Type B pancreatic cell (in vitro differentiated cells): ENCODE data around the gene MAP4K1. TPM values are rescaled to one million over a fixed set of nuclear protein-coding genes. Genes with fewer than 3 reads are reported as not detected.
"Not testable (repeated sequence)": the region's sequence is repeated elsewhere in the genome, so short reads cannot be mapped to it uniquely, and the experiment has no call there.

ENCODE experiments used
- DNase-seq: peaks from one replicate; pipeline ENCODE4 v3.0.0; 2021; ENCODE audit warnings: mixed read lengths; ENCODE audit not compliant: unreplicated experiment; ENCODE audit errors: extremely low spot score
- H3K27ac Mint-ChIP-seq: 2 replicates; pipeline ENCODE4 v1.8.0; 2021; ENCODE audit warnings: mild to moderate bottlenecking, mixed read lengths
- H3K27me3 Mint-ChIP-seq: 2 replicates; pipeline ENCODE4 v1.8.0; 2021; ENCODE audit warnings: mixed read lengths
- H3K36me3 Mint-ChIP-seq: 2 replicates; pipeline ENCODE4 v1.8.0; 2021; ENCODE audit warnings: mixed read lengths
- H3K4me1 Mint-ChIP-seq: one replicate; pipeline ENCODE4 v1.8.0; 2021; ENCODE audit warnings: mixed read lengths; ENCODE audit not compliant: unreplicated experiment
- H3K4me3 Mint-ChIP-seq: 2 replicates; pipeline ENCODE4 v1.8.0; 2021; ENCODE audit warnings: mild to moderate bottlenecking, mixed read lengths
- H3K9me3 Mint-ChIP-seq: 2 replicates; pipeline ENCODE4 v1.8.0; 2021; ENCODE audit warnings: mixed read lengths
- total RNA-seq: library from RNA; stranded (reverse); gene quantifications from 2 replicates; pipeline ENCODE4 v1.2.1, GENCODE V29; 2021; ENCODE audit warnings: low replicate concordance
- TF ChIP-seq, protein P1 (sequence below): fragments of 200-600 bp; sonication (generic); conservative IDR thresholded peaks from 2 replicates; pipeline ENCODE4 v1.5.0; 2021; ENCODE audit warnings: antibody characterized with exemption, mild to moderate bottlenecking

The MAP4K1 gene
- total RNA-seq, 1 donor from 2014 or later, result 2.4 TPM

DNA sequence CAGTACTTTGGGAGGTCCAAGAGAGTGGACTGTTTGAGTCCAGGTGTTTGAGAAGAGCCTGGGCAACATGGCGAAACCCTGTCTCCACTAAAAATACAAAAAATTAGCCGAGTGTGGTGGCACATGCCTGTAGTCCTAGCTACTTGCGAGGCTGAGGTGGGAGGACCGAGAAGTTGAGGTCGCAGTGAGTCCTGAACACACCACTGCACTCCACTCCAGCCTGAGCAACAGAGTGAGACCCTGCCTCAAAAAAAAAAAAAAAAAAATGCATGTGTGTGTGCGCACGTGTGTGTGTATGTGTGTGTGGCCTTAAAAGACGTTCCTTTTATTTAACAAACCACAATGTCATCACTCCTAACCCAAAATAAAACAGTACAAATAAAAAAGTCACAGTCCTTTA is 62.6 kb downstream of the MAP4K1 start:
- H3K4me3 Mint-ChIP-seq, result no peak overlapping the region
- no peaks in the 10 kb centered on the region for H3K9me3 Mint-ChIP-seq
- no peak for DNase-seq
- peaks cover 4% of the 10 kb centered on the region for H3K27me3 Mint-ChIP-seq
- TF ChIP-seq, protein P1, sequence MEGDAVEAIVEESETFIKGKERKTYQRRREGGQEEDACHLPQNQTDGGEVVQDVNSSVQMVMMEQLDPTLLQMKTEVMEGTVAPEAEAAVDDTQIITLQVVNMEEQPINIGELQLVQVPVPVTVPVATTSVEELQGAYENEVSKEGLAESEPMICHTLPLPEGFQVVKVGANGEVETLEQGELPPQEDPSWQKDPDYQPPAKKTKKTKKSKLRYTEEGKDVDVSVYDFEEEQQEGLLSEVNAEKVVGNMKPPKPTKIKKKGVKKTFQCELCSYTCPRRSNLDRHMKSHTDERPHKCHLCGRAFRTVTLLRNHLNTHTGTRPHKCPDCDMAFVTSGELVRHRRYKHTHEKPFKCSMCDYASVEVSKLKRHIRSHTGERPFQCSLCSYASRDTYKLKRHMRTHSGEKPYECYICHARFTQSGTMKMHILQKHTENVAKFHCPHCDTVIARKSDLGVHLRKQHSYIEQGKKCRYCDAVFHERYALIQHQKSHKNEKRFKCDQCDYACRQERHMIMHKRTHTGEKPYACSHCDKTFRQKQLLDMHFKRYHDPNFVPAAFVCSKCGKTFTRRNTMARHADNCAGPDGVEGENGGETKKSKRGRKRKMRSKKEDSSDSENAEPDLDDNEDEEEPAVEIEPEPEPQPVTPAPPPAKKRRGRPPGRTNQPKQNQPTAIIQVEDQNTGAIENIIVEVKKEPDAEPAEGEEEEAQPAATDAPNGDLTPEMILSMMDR, result no peak
- H3K36me3 Mint-ChIP-seq, result no peaks in the 10 kb centered on the region
- H3K4me1 Mint-ChIP-seq, result no peaks in the 10 kb centered on the region
- H3K27ac Mint-ChIP-seq, result no peak overlapping the region

DNA sequence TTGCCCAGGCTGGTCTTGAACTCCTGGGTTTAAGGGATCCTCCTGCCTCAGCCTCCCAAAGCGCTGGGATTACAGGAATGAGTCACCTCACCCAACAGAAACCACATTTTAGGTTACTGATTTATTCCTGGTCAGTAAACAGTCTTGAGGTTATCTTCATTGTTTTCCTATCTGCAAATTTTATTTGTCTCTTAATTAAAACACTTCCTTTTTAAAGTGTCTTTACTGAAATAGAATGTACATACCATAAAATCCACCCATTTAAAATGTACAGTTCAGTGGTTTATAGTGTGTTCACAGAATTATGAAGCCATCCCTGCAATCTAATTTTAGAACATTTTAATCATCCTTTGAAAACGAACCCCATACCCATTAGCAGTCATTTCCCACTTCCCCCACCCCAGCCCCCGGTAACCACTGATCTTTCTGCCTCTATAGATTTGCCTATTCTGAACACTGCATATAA is 63.0 kb downstream of the MAP4K1 start:
- DNase-seq, result no peak
- TF ChIP-seq, protein P1, result no peak
- Mint-ChIP-seq H3K4me1 (no peaks in the 10 kb centered on the region), H3K4me3 (no peak overlapping the region), H3K27ac (no peak overlapping the region), H3K27me3 (peaks cover 4% of the 10 kb centered on the region), H3K9me3 (no peaks in the 10 kb centered on the region), H3K36me3 (no peaks in the 10 kb centered on the region)

DNA sequence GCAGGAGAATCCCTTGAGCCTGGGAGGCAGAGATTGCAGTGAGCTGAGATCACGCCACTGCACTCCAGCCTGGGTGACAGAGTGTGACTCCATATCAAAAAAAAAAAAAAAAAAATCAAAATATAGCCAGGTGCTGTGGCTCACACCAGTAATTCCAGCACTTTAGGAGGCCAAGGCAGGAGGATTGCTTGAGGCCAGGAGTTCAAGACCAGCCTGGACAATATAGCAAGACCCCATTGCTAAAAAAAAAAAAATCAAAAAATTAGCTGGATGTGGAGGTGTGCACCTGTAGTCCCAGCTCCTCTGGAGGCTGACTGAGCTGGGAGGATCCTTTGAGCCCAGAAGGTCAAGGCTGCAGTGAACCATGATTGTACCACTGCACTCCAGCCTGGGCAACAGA is 64.5 kb downstream of the MAP4K1 start:
- DNase-seq, H3K27ac Mint-ChIP-seq, H3K4me1 Mint-ChIP-seq, H3K36me3 Mint-ChIP-seq, H3K4me3 Mint-ChIP-seq, H3K9me3 Mint-ChIP-seq, H3K27me3 Mint-ChIP-seq: not testable (repeated sequence)

DNA sequence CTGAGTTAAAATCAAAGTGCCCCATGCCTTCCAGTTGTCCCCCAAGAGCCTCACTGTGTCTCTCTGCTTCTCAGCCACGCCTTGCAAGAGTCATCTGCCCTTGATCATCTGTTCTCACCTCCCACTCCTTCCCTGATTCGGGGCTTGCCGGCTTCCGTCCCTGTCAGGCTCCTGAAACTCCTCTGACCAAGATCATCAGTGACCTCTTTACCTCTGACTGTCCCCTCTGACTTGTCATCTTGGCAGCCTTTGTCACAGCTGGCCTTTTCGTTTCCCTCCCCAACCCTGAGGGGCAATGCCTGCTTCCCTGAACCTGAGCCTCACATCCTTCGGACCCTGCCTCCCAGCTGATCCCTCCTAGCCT is 66.3 kb downstream of the MAP4K1 start:
- TF ChIP-seq, protein P1, result no peak
- no peak overlapping the region for H3K4me3 Mint-ChIP-seq

DNA sequence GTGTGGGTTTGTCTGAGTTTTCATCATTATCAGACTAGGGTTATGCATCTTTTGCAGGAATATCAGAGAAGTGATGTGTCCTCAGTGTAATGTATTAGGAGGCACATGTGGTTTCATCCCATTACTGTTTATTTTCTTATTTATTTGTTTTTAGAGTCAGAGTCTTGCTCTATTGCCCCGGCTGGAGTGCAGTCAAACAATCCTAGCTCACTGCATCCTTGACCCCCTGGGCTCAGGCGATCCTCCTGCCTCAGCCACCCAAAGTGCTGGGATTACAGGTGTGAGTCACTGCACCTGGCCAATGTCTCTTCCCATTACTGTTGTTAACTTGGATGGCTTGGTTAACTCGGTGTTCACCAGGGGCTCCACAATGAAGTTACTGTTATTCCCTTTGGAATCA is 67.4 kb downstream of the MAP4K1 start:
- H3K9me3 Mint-ChIP-seq, result no peaks in the 10 kb centered on the region
- no peaks in the 10 kb centered on the region for H3K36me3 Mint-ChIP-seq
- H3K4me1 Mint-ChIP-seq, result no peaks in the 10 kb centered on the region
- H3K27me3 Mint-ChIP-seq, result peaks cover 4% of the 10 kb centered on the region
- DNase-seq, result no peak
- no peak overlapping the region for H3K27ac Mint-ChIP-seq
- TF ChIP-seq, protein P1, result no peak
- H3K4me3 Mint-ChIP-seq, result no peak overlapping the region

More for the DNA sequence above, 66.3 kb downstream of the MAP4K1 start:
- H3K4me1 Mint-ChIP-seq, result no peaks in the 10 kb centered on the region
- H3K36me3 Mint-ChIP-seq, result no peaks in the 10 kb centered on the region
- H3K27ac Mint-ChIP-seq, result no peak overlapping the region
- peaks cover 4% of the 10 kb centered on the region for H3K27me3 Mint-ChIP-seq
- no peak for DNase-seq
- no peaks in the 10 kb centered on the region for H3K9me3 Mint-ChIP-seq

DNA sequence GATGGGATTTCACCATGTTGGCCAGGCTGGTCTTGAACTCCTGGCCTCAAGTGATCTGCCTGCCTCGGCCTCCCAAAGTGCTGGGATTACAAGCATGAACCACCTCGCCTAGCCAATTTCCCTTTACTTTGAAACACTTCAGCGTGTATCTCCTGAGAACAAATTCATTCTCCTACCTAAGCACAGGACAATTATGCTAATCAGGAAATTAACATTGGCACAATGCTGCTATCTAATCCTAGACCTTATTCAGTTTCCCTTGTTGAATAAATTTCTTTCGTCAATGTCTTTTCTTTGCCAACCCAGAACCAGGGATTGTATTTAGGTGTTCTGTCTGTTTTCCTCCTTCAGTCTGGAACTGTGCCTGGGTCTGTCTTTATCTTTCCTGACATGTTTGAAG is 67.8 kb downstream of the MAP4K1 start:
- Mint-ChIP-seq H3K36me3 (no peaks in the 10 kb centered on the region), H3K4me3 (no peak overlapping the region), H3K27ac (no peak overlapping the region), H3K9me3 (no peaks in the 10 kb centered on the region), H3K27me3 (peaks cover 4% of the 10 kb centered on the region), H3K4me1 (no peaks in the 10 kb centered on the region)
- no peak for DNase-seq
- TF ChIP-seq, protein P1, result no peak
